SIG-M5 treated with dmso at 0.1 percent for 504 hours (cell line): ENCODE results near the gene TTYH2.
"Not testable (repeated sequence)": the region's sequence is repeated elsewhere in the genome, so short reads cannot be mapped to it uniquely, and the experiment has no call there.

Experiments used
- DNase-seq: peaks from one replicate; lab custom pipeline; 2025; ENCODE audit not compliant: unreplicated experiment; lab: John Stamatoyannopoulos, UW

Gene TTYH2, protein sequence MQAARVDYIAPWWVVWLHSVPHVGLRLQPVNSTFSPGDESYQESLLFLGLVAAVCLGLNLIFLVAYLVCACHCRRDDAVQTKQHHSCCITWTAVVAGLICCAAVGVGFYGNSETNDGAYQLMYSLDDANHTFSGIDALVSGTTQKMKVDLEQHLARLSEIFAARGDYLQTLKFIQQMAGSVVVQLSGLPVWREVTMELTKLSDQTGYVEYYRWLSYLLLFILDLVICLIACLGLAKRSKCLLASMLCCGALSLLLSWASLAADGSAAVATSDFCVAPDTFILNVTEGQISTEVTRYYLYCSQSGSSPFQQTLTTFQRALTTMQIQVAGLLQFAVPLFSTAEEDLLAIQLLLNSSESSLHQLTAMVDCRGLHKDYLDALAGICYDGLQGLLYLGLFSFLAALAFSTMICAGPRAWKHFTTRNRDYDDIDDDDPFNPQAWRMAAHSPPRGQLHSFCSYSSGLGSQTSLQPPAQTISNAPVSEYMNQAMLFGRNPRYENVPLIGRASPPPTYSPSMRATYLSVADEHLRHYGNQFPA

DNA sequence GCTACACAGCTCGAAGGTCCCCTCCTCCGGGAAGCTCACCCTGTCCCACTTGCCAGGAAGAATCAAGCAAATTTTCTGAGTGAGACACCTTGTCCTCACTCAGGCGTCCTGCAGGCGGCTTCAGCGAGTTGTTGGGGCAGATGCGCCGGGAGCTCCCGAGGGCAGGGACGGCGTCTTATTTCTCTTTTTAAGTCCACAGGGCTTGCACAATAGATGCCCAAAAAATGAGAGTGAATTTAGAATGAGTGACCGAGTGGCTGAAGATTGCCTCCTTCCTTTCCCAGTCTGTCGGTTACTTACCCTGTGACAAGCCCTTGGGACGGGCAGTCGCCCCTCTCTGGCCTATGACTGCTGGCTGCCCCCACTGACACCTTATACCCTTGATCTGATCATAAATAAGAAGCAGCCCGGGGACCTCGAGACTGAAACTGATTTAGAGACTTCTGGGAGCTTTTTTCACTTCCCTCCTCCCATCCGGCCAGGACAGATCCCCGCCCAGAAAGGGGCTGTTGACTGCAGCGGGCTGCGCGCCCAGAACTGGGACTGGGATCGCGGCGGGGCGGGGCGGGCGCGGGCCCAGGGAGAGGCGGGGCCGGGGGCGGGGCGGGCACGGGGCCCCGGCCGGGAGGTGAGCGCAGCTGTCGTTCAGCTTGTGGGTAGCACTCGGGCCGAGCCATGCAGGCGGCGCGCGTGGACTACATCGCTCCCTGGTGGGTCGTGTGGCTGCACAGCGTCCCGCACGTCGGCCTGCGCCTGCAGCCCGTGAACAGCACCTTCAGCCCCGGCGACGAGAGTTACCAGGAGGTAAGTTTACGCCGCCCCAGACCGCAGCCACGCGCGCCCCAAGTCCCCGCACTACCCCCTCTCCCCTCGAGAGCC lies at the start of gene TTYH2:
TSS of gene TTYH2 (plus strand) at position 659 of the 879 bp plus-strand sequence. CDS start at position 676, 17 bp downstream.
- peak; percentile 93 for DNase-seq

DNA sequence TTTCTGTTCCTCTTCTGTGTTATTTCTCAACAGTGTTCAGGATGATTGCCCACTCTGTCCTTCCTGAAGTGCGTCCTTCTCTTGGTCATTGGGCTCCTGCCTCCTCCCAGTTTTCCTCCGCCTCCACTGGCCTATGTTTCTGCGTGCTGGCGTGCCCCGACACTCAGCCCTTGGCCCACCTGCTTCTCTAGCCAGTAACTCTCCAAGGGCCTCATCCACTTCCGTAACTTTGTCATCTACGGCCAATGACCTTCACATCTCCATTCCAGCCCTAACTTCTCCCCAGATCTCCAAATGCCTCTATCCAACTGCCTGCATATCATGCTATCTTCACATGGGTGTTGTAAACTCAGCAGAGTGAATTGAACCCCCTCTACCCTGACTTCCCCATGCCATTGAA lies 49.5 kb upstream of the TTYH2 start:
- DNase-seq, result no peak

DNA sequence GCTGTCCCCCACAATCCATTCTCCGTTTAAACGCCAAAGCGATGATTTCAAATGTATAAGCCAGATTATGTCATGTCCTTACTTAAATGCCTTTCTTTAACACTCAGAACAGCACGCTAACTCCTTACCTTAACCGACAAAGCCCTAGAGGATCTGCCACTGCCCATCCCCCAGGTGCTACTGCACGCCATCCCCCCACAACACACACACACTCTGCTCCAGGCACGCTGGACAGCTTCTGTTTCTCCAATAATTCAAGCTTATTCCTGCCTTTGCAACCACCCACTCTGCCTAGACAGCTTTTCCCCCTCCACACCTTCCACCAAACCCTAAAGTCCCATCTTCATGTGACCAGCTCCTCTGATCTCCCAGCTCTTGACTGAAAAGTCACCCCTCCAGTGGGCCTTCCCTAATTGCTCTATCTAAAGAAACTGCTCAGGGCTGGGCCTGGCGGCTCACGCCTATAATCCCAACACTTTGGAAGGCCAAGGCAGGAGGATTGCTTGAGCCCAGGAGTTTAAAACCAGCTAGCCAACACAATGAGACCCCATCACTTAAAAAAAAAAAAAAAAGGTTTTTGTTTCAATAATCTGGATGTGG lies 48.8 kb upstream of the TTYH2 start:
- no peak for DNase-seq

DNA sequence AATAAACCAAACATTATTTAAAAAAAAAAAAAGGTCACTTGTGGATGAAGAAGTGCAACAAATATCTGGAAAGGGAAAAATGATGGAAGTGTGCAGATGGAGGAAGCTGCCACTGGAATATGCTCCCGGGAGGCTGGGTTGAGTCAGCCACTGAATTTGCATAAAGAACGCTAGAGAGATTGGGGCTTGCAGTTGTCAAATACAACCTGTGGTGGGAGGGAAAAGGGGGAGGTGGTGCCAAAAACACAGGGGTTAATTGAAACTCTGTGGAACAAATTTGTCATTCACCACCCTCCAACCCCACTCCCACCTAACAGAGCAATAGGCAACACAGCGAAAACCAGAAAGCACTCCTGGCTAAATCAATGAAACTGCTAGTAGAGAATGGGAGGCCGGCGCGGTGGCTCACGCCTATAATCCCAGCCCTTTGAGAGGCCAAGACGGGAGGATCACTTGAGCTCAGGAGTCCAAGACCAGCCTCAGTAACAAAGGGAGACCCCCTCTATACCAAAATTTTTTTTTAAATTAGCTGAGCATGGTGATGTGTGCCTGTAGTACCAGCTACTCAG lies 47.5 kb upstream of the TTYH2 start:
- no peak for DNase-seq

DNA sequence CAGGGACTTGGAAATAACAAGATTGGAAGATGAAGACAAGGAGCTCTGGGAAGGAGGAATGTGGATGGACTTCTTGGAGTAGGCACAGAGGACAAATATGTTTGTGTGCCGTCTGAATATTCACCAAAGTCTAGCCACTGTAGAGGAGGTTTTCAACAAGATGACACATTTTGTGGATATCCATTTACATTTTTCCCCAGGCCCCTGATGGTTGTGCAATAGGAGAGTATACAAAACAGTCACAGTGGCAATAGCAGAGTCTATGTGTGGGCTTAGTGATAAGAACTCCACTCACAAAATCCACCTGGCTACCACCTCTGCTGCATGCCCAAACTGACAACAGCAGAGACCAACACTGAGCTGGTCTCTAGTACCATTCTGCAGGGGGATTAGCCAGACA lies 42.4 kb upstream of the TTYH2 start:
- DNase-seq, result no peak

DNA sequence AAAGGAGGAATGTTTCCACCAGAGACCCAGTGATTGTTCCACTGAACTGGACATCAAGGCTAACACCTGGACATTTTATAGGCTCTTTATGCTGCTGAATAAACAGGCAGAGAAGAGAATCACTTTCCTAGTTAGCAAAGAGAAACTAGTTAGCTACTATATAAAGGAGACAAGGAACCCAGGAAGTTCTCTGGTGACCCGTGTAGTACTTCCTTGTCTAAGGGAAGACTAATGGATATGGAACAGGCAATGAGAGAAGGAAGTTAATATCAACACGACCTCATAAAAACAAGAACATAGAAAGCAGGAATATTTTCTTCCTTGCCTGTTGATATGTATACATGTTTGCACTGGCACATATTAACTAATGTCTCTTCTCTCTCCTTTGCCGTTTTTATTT lies 40.7 kb upstream of the TTYH2 start:
- DNase-seq, result no peak

DNA sequence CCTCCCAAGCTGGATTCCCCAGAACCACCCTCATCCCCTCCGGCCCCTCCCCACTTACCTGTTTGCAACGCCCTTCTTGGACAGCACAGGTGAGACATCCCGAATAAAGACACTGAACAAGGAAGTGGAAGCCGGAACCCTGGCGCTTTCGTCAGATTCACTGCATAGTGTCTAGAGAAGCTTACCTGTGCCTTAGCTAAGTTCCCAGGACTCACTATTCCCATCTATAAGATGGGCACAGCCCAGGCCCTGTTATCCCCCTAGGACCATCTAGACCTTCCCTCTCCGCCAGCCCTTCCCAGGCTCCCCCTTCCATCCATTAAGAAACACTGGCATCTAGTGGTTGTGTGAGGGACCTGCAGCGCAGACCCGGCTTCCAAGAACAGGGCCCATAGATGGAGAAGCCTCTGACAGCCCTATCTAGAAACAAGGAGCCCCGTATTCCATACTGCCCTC lies 36.8 kb upstream of the TTYH2 start:
- peak; percentile 63 for DNase-seq

DNA sequence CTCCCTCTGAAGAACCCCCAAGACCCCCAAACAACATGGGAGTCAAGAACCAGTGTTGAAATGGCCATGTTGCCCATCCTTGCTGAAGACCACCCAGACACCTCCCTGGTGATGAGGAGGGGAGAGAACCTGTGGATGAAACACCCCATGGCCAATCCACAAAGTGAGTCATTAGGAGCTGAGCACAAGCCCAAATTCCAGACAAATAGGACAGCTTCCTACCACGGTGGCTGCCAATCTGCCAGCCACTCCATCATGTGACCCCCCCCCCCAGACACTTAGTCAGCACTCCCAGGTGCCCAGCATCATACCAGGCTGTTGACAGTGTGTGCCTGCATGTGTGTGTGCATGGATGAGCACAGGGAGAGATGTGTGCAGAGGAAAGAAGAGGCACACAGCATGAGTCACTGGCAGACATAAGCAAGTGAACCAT lies 36.3 kb upstream of the TTYH2 start:
- DNase-seq, result no peak

DNA sequence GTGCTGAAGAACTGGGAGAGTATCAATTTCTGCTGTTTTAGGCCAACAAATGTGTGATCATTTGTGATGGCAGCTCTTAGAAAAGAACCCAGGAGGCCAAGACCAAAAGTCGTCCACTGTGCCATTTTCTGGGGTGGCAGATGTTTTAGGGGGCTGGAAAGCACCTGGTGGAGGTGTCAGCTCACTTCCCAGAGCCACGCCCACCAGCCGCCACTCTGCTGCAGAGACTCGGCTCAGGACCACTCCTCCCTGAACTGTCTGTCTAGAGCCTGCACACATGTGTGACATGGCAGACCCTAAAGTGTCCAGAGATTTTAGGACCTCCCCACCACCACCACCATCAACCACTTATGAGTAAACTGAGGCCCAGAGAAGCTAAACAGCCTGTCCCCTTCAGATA lies 33.8 kb upstream of the TTYH2 start:
- no peak for DNase-seq

DNA sequence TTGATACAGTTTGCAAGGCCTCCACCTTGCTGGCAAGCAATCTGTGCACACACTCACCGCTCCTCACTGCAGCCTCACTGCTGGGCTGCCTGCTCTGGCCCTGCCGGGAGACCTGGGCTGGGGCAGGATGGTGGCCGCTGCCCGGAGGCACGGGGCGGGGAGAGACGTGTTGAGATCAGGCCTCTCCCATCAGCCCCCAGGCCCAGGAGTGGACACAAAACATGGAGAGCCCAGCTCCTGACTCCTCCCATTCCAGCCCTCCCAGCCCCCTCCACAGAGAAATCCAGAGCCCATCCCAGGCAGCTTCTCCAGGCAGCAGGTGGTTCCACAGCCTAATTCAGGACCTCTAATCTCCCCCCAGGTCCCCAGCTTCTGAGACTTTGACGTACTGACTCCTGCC lies 33.0 kb upstream of the TTYH2 start:
- DNase-seq, result no peak

DNA sequence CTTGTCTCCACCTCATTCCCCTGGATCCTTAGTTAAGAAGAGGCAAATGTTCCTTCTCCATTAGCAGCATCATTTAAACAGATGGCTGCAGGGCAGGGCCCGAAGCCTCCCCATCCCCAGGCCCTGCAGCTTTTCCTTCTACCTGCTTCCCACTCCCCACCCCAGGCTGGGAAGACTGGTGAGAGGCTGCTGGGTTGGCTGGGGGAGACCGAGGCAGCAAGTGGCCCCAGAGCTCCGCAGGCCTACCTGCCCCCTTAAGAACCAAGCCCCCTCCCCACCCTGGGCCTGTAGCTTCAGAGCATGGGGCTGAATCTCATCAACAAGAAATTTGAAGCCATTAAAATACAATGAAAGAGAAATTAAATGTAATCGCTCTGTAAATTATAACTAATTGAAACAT lies 32.0 kb upstream of the TTYH2 start:
- DNase-seq, result no peak

DNA sequence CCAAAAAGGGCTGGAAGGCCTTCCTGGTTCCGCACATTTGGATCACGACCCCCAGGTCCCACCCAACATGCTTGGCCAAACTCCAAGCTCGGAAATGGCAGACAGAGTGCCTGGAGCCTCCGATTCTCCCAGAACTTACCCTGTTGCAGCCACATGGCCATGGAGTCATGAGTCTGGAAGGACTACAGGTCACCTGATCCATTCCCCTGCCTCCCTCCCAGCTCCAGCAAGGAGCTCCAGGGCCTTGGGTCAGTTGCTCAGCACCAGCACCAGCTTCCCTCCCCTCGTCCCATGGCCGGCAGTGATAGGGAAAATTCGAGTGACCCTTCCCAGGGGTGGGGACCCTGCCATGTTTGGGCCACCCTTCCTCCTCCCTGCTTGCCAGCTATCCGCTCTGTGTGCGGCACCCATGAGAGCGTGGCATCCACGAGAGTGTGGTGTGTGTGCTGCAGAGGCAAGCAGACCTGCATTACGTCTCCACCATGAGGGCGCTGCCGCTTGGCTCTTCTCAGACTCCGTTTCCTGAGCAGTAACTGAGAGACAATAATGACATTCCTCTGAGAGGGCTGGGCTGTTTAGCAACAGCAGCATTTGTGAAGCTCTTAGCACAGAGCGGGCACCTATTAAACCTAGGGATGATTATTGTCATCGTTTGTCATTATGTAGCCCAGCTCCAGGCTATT lies 31.2 kb upstream of the TTYH2 start:
- DNase-seq, result no peak

DNA sequence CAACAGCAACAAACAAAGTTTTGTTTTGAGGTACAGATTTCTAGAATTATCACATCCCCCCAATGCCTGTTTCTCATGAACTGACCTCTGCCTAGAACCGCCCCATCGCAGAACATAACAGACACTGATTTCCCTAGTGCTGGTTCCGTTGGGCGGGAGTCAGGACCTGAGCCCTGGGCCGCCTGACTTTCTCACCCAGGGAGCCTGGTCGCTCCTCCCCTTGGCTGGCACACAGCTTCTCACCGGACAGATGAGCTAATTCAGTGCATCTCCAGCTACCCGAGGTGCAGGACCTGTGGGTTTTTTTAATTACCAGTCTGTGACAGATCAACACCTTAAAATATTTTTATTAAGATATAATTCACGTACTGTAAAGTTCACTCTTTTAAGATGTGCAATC lies 30.0 kb upstream of the TTYH2 start:
- DNase-seq, result no peak

DNA sequence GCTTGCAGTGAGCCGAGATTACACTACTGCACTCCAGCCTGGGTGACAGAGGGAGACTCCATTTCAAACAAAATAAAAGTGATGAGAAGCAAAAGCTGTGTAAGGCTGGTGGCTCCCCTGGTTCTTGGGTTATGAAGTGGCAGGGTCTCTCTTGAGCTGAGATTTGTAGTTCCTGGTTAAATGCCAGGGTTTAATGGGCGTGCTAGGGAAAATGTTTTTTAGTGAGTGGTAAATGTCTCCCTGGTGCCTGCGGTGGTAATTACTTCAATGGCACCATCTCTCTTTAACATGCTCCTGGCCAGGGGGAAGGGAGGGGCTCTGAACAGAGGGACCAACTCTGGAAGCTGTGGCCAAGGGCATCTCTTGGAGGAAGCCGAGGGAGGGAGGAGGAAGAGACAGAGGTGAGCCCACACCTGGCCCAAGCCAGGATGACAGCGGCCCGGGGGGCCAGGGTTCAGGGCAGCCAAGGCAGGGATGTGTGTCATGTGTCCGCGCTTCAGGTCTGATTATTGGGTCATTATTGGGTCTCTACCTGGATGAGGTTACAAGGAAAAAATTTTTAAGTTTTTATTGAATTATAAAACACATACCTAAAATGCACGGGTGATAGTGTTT lies 27.7 kb upstream of the TTYH2 start:
- no peak for DNase-seq

DNA sequence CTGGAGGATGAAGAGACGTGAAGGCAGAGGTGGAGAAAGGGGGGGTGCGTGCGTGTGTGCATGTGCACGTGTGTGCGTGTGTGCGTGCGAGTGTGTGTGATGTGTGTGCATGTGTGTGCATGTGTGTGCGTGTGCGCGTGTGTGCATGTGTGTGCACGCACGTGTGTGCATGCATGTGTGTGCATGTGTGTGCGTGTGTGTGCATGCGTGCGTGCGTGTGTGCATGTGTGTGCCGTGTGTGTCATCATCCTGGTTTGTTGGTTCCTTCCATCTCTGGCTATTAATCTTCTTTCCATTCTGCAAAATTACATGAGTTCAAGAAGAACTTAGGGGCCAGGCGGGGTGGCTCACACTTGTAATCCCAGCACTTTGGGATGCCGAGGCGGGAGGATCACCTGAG lies 26.9 kb upstream of the TTYH2 start:
- DNase-seq, result no peak

DNA sequence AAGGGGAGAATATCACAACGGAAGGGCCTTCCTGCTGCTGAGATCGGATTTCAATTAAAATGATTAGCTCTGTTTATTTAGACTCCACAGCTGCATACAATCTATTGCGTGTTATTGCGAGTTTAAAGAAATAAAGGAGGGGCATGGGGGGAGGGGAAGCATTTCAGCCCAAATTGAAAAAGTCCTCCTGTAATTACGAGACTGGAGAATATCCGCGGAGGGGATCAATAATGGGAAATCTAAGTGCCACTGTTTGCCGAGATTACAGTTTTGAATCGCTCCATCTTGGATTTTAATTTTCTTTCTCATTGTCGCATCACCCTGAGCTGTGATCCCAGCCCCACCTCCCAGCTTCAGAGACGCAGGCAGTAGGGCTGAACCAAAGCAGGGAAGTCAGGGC lies 25.6 kb upstream of the TTYH2 start:
- DNase-seq, result no peak

DNA sequence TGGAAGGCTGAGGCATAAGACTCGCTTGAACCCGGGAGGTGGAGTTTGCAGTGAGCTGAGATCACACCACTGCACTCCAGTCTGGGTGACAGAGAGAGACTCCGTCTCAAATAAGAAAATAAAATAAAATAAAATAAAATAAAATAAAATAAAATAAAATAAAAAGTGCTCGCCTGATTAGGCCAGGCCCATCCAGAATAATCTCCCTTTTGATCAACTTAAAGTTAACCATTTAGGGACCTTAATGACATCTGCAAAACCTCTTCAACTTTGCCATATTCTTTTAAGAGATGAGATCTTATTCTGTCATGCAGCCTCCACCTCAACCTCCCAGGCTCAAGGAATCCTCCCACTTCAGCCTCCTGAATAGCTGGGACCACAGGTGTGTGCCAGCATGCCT lies 24.7 kb upstream of the TTYH2 start:
- DNase-seq, result not testable (repeated sequence)

DNA sequence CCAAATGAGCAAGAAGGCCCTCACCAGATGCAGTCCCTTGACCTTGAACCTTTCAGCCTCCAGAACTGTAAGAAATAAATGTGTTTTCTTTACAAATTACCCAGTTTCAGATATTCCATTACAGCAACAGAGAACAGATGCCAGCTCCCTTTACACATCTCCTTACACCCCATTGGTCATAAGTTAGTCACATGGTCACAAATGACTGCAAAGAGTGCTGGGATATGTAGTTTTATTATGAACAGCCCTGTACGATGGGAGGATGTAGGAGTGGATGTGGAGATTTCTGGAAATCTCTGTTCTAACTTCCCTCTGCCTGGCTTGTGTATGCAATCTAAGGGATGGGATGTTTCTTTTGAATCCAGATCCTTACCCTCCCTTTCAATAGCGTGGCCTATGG lies 23.2 kb upstream of the TTYH2 start:
- peak; percentile 25 for DNase-seq

DNA sequence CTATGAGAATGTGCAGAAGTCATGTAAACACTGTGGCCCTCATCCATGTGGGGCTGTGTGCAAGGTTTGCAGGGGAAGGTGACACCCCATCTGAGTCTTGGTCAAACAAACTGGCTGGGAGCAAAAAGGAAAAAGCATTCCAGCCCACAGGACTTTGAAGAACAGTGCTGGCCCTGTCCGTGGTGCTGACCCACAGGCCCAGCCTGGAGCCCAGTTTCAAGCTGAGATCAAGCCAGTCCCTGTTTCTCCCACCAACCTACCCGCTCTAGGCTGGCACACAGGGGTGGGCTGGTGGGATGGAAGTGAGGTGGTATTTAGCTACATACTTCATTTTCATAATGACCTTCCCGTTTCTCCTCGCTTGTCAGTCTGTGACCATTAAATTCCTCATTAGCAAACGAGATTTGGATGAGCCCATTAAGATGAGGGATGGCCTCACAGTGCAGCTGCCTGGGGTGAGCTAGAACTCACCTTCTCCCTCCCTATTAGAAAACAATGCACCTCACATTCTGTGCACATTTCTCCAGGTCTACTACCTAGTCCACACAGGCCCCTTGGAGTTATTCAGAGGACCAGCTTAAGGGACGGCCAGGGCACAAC lies 22.5 kb upstream of the TTYH2 start:
- DNase-seq, result no peak
